GM12878 (cell line): ENCODE results near the gene MLXIP. TPM values are rescaled to one million over a fixed set of nuclear protein-coding genes. Genes with fewer than 3 reads are reported as not detected.

Experiments
- IKZF1 ChIP-seq: fragments of 450-650 bp; conservative IDR thresholded peaks from 2 replicates; pipeline ENCODE4 v1.6.1; 2017; ENCODE audit warnings: antibody characterized with exemption, mild to moderate bottlenecking
- IRF4 ChIP-seq: IDR thresholded peaks from 2 replicates; pipeline ENCODE4 v1.6.1; 2011; ENCODE audit warnings: low read depth, low read length
- JUNB ChIP-seq: IDR thresholded peaks from 2 replicates; pipeline ENCODE4 v1.6.1; 2016; ENCODE audit warnings: antibody characterized with exemption, mild to moderate bottlenecking
- LARP7 ChIP-seq: fragments of 450-650 bp; IDR thresholded peaks from 2 replicates; pipeline ENCODE4 v1.6.1; 2017; ENCODE audit warnings: mild to moderate bottlenecking
- SIX5 ChIP-seq: IDR thresholded peaks from 2 replicates; pipeline ENCODE4 v1.6.1; 2011; ENCODE audit warnings: mild to moderate bottlenecking, low read depth, low read length, moderate library complexity; ENCODE audit not compliant: severe bottlenecking
- SMAD1 ChIP-seq: fragments of 450-650 bp; IDR thresholded peaks from 2 replicates; pipeline ENCODE4 v1.6.1; 2018; ENCODE audit warnings: mild to moderate bottlenecking, low read depth; ENCODE audit not compliant: partially characterized antibody
- SUPT20H ChIP-seq: IDR thresholded peaks from 2 replicates; pipeline ENCODE4 v1.6.1; 2011; ENCODE audit warnings: low read depth, mild to moderate bottlenecking, low read length, moderate library complexity, borderline replicate concordance; ENCODE audit not compliant: control insufficient read depth
- TCF12 ChIP-seq: IDR thresholded peaks from 2 replicates; pipeline ENCODE4 v1.6.1; 2011; ENCODE audit warnings: low read depth, mild to moderate bottlenecking, low read length
- ZNF207 ChIP-seq: fragments of 450-650 bp; IDR thresholded peaks from 2 replicates; pipeline ENCODE4 v1.6.1; 2014; ENCODE audit warnings: antibody characterized with exemption, mild to moderate bottlenecking, borderline replicate concordance
- ZSCAN29 ChIP-seq: fragments of 450-650 bp; IDR thresholded peaks from 2 replicates; pipeline ENCODE4 v1.6.1; 2017; ENCODE audit warnings: mild to moderate bottlenecking, moderate library complexity
- polyA plus RNA-seq, 11 experiments: library from polyadenylated mRNA; depleted of rRNA in 4 of 11; unstranded in 6 of 11; stranded (reverse) in 5 of 11; fragments of >200 nt; fragmentation: Nextera tagmentation in 4 of 11; fragmentation: Illumina TruSeq in 1 of 11; extraction: Ambion mirVana in 4 of 11; extraction: Trizol in 1 of 11; gene quantifications; 1 replicate in 1 of 11; 2 replicates in 10 of 11; pipeline versions ENCODE4 v1.2.1 to v1.2.3, GENCODE V29; 2011 to 2016; ENCODE audit warnings: inconsistent platforms in 2 of 11, missing spikeins in 2 of 11, low read depth in 1 of 11
- total RNA-seq, 4 experiments: library from RNA; depleted of rRNA in 3 of 4; stranded (reverse); fragments of >200 nt in 3 of 4; fragmentation: Illumina TruSeq in 1 of 4; extraction: Trizol in 1 of 4; gene quantifications; 2 replicates each; pipeline versions ENCODE4 v1.2.1 to v1.2.3, GENCODE V29; 2013 to 2021
- TF ChIP-seq, protein P1 (sequence below): fragments of 450-650 bp; conservative IDR thresholded peaks from 2 replicates; pipeline ENCODE4 v1.6.1; 2017; ENCODE audit warnings: mild to moderate bottlenecking, moderate library complexity
- TF ChIP-seq, protein P2 (sequence below): IDR thresholded peaks from 2 replicates; pipeline ENCODE4 v1.6.1; 2011; ENCODE audit warnings: low read depth, low read length, improper control_type of control experiment, borderline replicate concordance
- TF ChIP-seq, protein P3 (sequence below): IDR thresholded peaks from 2 replicates; pipeline ENCODE4 v1.6.1; 2012; ENCODE audit warnings: mild to moderate bottlenecking, low read depth, low read length
- TF ChIP-seq, protein P4 (sequence below): fragments of 450-650 bp; IDR thresholded peaks from 2 replicates; pipeline ENCODE4 v1.6.1; 2018; ENCODE audit warnings: mild to moderate bottlenecking, low read depth, moderate library complexity; ENCODE audit not compliant: partially characterized antibody
- TF ChIP-seq, protein P5 (sequence below): fragments of 450-650 bp; IDR thresholded peaks from 2 replicates; pipeline ENCODE4 v1.6.1; 2016; ENCODE audit warnings: mild to moderate bottlenecking

The MLXIP gene
- total and polyA plus RNA-seq, 10 of the 15 experiments (the other 5 are each of a cell fraction or from before 2014, with no cell fraction given), result 1.1 to 23.7 (median 7.0) TPM

DNA sequence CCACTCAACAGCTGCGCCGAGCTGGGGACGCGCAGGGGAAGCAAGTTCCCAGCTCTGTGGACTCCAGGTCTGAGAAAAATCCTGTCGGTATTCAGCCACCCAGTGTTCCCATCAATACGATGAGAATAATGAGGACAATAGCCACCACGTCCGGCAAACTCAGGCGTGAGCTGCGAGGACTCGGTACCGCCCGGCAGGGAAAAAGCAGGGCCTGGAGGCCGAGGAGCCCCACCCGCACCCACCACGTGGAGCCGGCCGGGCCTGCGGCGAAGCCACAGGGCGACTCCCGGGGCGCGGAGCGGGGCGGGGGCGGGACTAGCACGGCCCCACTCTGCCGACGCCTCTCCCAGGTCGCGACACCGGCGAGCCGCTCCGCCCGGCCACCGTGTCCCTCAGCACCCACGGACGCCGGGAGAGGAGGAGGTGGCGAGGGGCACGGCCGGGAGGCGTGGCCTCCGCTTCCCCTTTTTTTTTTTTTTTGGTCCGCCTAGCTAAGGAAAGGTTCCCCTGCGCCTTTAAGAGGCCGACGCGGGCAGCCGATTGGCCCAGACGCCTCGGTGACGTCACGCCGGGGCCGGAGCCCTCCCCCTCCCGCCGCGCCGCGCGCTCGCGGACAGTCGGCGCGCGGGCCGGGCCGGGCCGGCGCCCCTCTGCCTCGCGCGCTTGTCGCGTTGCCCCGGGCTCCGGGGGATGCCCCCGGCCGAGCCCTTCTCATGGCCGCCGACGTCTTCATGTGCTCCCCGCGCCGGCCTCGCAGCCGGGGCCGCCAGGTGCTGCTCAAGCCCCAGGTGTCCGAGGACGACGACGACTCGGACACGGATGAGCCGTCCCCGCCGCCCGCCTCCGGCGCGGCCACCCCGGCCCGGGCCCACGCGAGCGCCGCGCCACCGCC lies at the start of gene MLXIP (continued):
- TF ChIP-seq, protein P1, sequence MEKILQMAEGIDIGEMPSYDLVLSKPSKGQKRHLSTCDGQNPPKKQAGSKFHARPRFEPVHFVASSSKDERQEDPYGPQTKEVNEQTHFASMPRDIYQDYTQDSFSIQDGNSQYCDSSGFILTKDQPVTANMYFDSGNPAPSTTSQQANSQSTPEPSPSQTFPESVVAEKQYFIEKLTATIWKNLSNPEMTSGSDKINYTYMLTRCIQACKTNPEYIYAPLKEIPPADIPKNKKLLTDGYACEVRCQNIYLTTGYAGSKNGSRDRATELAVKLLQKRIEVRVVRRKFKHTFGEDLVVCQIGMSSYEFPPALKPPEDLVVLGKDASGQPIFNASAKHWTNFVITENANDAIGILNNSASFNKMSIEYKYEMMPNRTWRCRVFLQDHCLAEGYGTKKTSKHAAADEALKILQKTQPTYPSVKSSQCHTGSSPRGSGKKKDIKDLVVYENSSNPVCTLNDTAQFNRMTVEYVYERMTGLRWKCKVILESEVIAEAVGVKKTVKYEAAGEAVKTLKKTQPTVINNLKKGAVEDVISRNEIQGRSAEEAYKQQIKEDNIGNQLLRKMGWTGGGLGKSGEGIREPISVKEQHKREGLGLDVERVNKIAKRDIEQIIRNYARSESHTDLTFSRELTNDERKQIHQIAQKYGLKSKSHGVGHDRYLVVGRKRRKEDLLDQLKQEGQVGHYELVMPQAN, result no peak; the same call in 1 of the 2 replicates
- TF ChIP-seq, protein P2, sequence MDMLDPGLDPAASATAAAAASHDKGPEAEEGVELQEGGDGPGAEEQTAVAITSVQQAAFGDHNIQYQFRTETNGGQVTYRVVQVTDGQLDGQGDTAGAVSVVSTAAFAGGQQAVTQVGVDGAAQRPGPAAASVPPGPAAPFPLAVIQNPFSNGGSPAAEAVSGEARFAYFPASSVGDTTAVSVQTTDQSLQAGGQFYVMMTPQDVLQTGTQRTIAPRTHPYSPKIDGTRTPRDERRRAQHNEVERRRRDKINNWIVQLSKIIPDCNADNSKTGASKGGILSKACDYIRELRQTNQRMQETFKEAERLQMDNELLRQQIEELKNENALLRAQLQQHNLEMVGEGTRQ, result no peak; the same call in 1 of the 2 replicates
- TF ChIP-seq LARP7 (peak; percentile 86), ZSCAN29 (no peak), IKZF1 (peak; percentile 67), IRF4 (no peak), JUNB (no peak), SUPT20H (no peak), SMAD1 (no peak), TCF12 (no peak), ZNF207 (no peak), SIX5 (no peak)
- TF ChIP-seq, protein P3, sequence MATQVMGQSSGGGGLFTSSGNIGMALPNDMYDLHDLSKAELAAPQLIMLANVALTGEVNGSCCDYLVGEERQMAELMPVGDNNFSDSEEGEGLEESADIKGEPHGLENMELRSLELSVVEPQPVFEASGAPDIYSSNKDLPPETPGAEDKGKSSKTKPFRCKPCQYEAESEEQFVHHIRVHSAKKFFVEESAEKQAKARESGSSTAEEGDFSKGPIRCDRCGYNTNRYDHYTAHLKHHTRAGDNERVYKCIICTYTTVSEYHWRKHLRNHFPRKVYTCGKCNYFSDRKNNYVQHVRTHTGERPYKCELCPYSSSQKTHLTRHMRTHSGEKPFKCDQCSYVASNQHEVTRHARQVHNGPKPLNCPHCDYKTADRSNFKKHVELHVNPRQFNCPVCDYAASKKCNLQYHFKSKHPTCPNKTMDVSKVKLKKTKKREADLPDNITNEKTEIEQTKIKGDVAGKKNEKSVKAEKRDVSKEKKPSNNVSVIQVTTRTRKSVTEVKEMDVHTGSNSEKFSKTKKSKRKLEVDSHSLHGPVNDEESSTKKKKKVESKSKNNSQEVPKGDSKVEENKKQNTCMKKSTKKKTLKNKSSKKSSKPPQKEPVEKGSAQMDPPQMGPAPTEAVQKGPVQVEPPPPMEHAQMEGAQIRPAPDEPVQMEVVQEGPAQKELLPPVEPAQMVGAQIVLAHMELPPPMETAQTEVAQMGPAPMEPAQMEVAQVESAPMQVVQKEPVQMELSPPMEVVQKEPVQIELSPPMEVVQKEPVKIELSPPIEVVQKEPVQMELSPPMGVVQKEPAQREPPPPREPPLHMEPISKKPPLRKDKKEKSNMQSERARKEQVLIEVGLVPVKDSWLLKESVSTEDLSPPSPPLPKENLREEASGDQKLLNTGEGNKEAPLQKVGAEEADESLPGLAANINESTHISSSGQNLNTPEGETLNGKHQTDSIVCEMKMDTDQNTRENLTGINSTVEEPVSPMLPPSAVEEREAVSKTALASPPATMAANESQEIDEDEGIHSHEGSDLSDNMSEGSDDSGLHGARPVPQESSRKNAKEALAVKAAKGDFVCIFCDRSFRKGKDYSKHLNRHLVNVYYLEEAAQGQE, result peak; percentile 16; the same call in 1 of the 2 replicates
- TF ChIP-seq, protein P4, sequence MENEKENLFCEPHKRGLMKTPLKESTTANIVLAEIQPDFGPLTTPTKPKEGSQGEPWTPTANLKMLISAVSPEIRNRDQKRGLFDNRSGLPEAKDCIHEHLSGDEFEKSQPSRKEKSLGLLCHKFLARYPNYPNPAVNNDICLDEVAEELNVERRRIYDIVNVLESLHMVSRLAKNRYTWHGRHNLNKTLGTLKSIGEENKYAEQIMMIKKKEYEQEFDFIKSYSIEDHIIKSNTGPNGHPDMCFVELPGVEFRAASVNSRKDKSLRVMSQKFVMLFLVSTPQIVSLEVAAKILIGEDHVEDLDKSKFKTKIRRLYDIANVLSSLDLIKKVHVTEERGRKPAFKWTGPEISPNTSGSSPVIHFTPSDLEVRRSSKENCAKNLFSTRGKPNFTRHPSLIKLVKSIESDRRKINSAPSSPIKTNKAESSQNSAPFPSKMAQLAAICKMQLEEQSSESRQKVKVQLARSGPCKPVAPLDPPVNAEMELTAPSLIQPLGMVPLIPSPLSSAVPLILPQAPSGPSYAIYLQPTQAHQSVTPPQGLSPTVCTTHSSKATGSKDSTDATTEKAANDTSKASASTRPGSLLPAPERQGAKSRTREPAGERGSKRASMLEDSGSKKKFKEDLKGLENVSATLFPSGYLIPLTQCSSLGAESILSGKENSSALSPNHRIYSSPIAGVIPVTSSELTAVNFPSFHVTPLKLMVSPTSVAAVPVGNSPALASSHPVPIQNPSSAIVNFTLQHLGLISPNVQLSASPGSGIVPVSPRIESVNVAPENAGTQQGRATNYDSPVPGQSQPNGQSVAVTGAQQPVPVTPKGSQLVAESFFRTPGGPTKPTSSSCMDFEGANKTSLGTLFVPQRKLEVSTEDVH, result no peak
- TF ChIP-seq, protein P5, sequence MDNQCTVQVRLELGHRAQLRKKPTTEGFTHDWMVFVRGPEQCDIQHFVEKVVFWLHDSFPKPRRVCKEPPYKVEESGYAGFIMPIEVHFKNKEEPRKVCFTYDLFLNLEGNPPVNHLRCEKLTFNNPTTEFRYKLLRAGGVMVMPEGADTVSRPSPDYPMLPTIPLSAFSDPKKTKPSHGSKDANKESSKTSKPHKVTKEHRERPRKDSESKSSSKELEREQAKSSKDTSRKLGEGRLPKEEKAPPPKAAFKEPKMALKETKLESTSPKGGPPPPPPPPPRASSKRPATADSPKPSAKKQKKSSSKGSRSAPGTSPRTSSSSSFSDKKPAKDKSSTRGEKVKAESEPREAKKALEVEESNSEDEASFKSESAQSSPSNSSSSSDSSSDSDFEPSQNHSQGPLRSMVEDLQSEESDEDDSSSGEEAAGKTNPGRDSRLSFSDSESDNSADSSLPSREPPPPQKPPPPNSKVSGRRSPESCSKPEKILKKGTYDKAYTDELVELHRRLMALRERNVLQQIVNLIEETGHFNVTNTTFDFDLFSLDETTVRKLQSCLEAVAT, result no peak
